ENCODE measurements around the gene FAT1.

The FAT1 gene

GRCh38 chr4:186722796-186723291, 812 bp downstream of the FAT1 start:
- DNase-seq, result no peak

- DNase-seq, result no peak
These were observed 3.5 kb downstream of the FAT1 start for GRCh38 chr4:186719925-186720694.

GRCh38 chr4:186717556-186717955, 6.1 kb downstream of the FAT1 start:
- no peak for DNase-seq

GRCh38 chr4:186715077-186715476, 8.6 kb downstream of the FAT1 start:
- no peak for DNase-seq

GRCh38 chr4:186714006-186714675, 9.5 kb downstream of the FAT1 start:
- no peak for DNase-seq

GRCh38 chr4:186712690-186713089, 11.0 kb downstream of the FAT1 start:
- DNase-seq, result no peak

- DNase-seq, result no peak
These were observed 13.0 kb downstream of the FAT1 start for GRCh38 chr4:186710521-186711119.

- DNase-seq, result no peak
These were observed 14.1 kb downstream of the FAT1 start for GRCh38 chr4:186709517-186709916.

GRCh38 chr4:186708554-186708953, 15.1 kb downstream of the FAT1 start:
- DNase-seq, result no peak

- no peak for DNase-seq
These were observed 15.7 kb downstream of the FAT1 start for GRCh38 chr4:186707996-186708395.

- DNase-seq, result no peak
These were observed 16.1 kb downstream of the FAT1 start for GRCh38 chr4:186707574-186707973.

GRCh38 chr4:186704057-186704456, 19.6 kb downstream of the FAT1 start:
- DNase-seq, result no peak

GRCh38 chr4:186703510-186703909, 20.1 kb downstream of the FAT1 start:
- DNase-seq, result no peak

- DNase-seq, result no peak
These were observed 20.7 kb downstream of the FAT1 start for GRCh38 chr4:186702940-186703339.

GRCh38 chr4:186702297-186702696, 21.4 kb downstream of the FAT1 start:
- DNase-seq, result no peak

- no peak for DNase-seq
These were observed 21.9 kb downstream of the FAT1 start for GRCh38 chr4:186701788-186702187.

- DNase-seq, result no peak
These were observed 22.4 kb downstream of the FAT1 start for GRCh38 chr4:186701273-186701672.

GRCh38 chr4:186700746-186701145, 22.9 kb downstream of the FAT1 start:
- DNase-seq, result no peak

- DNase-seq, result no peak
These were observed 23.7 kb downstream of the FAT1 start for GRCh38 chr4:186699881-186700397.

GRCh38 chr4:186699298-186699697, 24.4 kb downstream of the FAT1 start:
- DNase-seq, result no peak

- no peak for DNase-seq
These were observed 25.1 kb downstream of the FAT1 start for GRCh38 chr4:186698525-186698924.

- no peak for DNase-seq
These were observed 25.6 kb downstream of the FAT1 start for GRCh38 chr4:186698028-186698427.

- DNase-seq, result no peak
These were observed 28.3 kb downstream of the FAT1 start for GRCh38 chr4:186695392-186695791.

GRCh38 chr4:186693894-186694293, 29.8 kb downstream of the FAT1 start:
- no peak for DNase-seq

Data from stimulated activated CD8-positive, alpha-beta memory T cell treated with anti-CD3 and anti-CD28 coated beads, Interleukin-4, amount 100 ng/mL, for 48 hours (primary cell).